ENCODE measurements around the gene MCRIP2.
A peak's percentile ranks its signal among the peaks of the same experiment; 100 is the strongest.

The MCRIP2 gene

DNA sequence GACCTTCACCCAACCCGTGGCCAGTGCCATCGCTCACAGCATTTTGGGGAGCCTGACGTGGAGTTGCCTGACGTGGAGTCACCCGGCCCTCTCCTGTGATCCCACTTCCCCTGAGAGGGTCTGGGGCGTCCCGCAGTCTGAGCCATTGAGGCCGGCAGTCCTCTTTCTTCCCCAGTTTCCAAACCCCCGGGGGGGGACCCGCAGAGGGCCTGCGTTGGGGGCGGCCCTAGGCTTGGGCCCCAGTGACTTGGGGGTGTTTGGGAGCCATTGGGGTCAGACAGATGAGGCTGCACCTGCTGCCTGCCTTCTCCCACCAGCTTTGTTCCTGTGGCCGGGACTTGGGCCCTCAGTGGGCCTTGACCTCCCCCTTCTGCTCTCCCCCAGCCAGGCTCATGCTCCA is 28.0 kb downstream of the MCRIP2 start:
- no peaks in the 10 kb centered on the region for H3K36me3 ChIP-seq (ENCODE audit: insufficient read depth, low read length)
- H3K79me2 ChIP-seq (ENCODE audit: insufficient read depth, low read length) = peaks cover 17% of the 10 kb centered on the region; the same call in 1 of the 2 replicates
- no peaks in the 10 kb centered on the region for H3F3A ChIP-seq (ENCODE audit: low read depth)
- no peaks in the 10 kb centered on the region for H3K27me3 ChIP-seq (ENCODE audit: insufficient read depth, low read length, poor library complexity, severe bottlenecking)
- no peaks in the 10 kb centered on the region for H4K20me1 ChIP-seq (ENCODE audit: insufficient read depth, low read length, poor library complexity, severe bottlenecking)
- no peak overlapping the region for H3K9ac ChIP-seq (ENCODE audit: low read depth, low read length, poor library complexity, severe bottlenecking)
- no peaks in the 10 kb centered on the region for H3K9me3 ChIP-seq (ENCODE audit: insufficient read depth, low read depth, low read length)
- H3K4me2 ChIP-seq (ENCODE audit: low read depth, low read length, poor library complexity, severe bottlenecking) = peak overlapping the region; percentile 67
- H3K4me1 ChIP-seq (ENCODE audit: insufficient read depth, low read length, poor library complexity, severe bottlenecking) = peaks cover 5% of the 10 kb centered on the region
- no peak overlapping the region for H2AFZ ChIP-seq (ENCODE audit: low read length)
- no peaks in the 10 kb centered on the region for H3K9me2 ChIP-seq (replicated peaks; ENCODE audit: low read depth, low read length)
- H3K4me3 ChIP-seq (ENCODE audit: low read length, poor library complexity, severe bottlenecking) = no peak overlapping the region
- no peak for TF ChIP-seq EZH2phosphoT487 (IDR thresholded peaks at IDR 0.05; ENCODE audit: borderline replicate concordance)
- TF ChIP-seq, protein P1, sequence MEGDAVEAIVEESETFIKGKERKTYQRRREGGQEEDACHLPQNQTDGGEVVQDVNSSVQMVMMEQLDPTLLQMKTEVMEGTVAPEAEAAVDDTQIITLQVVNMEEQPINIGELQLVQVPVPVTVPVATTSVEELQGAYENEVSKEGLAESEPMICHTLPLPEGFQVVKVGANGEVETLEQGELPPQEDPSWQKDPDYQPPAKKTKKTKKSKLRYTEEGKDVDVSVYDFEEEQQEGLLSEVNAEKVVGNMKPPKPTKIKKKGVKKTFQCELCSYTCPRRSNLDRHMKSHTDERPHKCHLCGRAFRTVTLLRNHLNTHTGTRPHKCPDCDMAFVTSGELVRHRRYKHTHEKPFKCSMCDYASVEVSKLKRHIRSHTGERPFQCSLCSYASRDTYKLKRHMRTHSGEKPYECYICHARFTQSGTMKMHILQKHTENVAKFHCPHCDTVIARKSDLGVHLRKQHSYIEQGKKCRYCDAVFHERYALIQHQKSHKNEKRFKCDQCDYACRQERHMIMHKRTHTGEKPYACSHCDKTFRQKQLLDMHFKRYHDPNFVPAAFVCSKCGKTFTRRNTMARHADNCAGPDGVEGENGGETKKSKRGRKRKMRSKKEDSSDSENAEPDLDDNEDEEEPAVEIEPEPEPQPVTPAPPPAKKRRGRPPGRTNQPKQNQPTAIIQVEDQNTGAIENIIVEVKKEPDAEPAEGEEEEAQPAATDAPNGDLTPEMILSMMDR (conservative IDR thresholded peaks at IDR 0.05; ENCODE audit: low read length) = no peak

DNA sequence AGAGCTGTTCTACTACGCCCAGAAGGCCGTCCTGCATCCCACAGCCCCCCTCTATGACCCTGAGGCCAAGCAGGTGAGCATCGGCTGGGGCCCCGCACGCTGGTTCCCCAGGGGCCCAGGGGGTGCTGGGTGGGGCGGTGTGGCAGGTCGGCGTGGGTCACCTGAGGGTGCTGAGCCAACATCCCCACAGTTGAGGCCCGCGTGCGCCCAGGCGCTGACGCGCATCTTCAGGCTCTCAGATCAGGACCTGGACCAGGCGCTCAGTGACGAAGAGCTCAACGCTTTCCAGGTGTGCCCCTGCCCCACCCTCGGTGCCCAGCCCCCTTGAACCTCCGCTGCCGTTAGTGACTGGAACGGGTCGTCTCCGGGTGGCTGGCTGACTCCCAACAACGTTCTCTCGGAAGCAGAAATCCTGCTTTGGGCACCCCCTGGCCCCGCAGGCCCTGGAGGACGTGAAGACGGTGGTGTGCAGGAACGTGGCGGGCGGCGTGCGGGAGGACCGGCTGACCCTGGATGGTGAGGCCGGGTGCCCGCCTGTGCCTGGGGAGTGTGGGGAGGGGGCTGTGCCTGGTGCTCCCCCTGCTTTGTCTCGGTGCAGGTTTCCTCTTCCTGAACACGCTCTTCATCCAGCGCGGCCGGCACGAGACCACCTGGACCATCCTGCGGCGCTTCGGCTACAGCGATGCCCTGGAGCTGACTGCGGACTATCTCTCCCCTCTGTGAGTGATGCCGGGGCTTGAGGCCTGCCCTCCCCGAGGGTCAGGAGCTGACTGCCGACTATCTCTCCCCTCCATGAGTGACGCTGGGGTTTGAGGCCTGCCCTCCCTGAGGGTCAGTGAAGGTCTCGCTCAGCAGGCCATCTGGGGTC is 29.1 kb downstream of the MCRIP2 start:
- TF ChIP-seq, protein P1 (conservative IDR thresholded peaks at IDR 0.05; ENCODE audit: low read length) = no peak
- TF ChIP-seq EZH2phosphoT487 (IDR thresholded peaks at IDR 0.05; ENCODE audit: borderline replicate concordance) = no peak
- no peak overlapping the region for H2AFZ ChIP-seq (ENCODE audit: low read length)
- no peaks in the 10 kb centered on the region for H3K9me2 ChIP-seq (replicated peaks; ENCODE audit: low read depth, low read length)
- H3K79me2 ChIP-seq (ENCODE audit: insufficient read depth, low read length) = peaks cover 17% of the 10 kb centered on the region; the same call in 1 of the 2 replicates
- H3K9ac ChIP-seq (ENCODE audit: low read depth, low read length, poor library complexity, severe bottlenecking) = no peak overlapping the region
- no peak overlapping the region for H3K4me3 ChIP-seq (ENCODE audit: low read length, poor library complexity, severe bottlenecking)
- H4K20me1 ChIP-seq (ENCODE audit: insufficient read depth, low read length, poor library complexity, severe bottlenecking) = no peaks in the 10 kb centered on the region
- H3K4me2 ChIP-seq (ENCODE audit: low read depth, low read length, poor library complexity, severe bottlenecking) = no peak overlapping the region
- H3F3A ChIP-seq (ENCODE audit: low read depth) = no peaks in the 10 kb centered on the region
- no peaks in the 10 kb centered on the region for H3K9me3 ChIP-seq (ENCODE audit: insufficient read depth, low read depth, low read length)
- H3K36me3 ChIP-seq (ENCODE audit: insufficient read depth, low read length) = no peaks in the 10 kb centered on the region
- no peaks in the 10 kb centered on the region for H3K27me3 ChIP-seq (ENCODE audit: insufficient read depth, low read length, poor library complexity, severe bottlenecking)
- peaks cover 5% of the 10 kb centered on the region for H3K4me1 ChIP-seq (ENCODE audit: insufficient read depth, low read length, poor library complexity, severe bottlenecking)

DNA sequence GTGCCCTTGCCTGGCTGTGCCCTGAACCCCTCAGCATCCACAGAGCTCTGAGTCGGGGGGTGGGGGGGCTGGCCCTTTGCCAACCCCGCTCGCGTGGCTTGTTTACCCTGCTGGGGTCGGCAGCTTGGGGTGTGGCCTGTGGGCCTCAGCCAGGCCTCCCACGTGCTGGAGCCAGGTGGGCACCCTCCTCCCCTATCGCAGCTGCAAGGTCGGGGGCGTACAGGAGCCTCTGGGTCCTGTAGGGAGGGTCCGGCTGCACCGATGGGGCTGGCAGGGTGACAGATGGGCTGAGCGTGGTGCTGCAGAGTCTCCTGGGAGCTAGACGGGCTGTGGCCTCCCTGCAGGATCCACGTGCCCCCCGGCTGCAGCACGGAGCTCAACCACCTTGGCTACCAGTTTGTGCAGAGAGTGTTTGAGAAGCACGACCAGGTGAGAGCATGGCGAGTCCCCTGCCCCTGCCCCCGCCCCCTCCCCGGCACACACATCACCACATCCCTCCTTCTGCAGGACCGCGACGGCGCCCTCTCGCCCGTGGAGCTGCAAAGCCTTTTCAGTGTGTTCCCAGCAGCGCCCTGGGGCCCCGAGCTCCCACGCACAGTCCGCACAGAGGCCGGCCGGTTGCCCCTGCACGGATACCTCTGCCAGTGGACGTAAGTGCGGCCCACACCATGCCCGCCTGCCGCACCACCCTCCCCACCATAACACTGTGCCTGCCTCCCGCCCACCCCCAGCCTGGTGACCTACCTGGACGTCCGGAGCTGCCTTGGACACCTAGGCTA is 29.9 kb downstream of the MCRIP2 start:
- Histone ChIP-seq H3K9me2 (replicated peaks; ENCODE audit: low read depth, low read length) (no peaks in the 10 kb centered on the region), H4K20me1 (ENCODE audit: insufficient read depth, low read length, poor library complexity, severe bottlenecking) (no peaks in the 10 kb centered on the region), H3K4me1 (ENCODE audit: insufficient read depth, low read length, poor library complexity, severe bottlenecking) (peaks cover 5% of the 10 kb centered on the region), H2AFZ (ENCODE audit: low read length) (no peak overlapping the region), H3K36me3 (ENCODE audit: insufficient read depth, low read length) (no peaks in the 10 kb centered on the region), H3K9me3 (ENCODE audit: insufficient read depth, low read depth, low read length) (no peaks in the 10 kb centered on the region), H3K4me3 (ENCODE audit: low read length, poor library complexity, severe bottlenecking) (no peak overlapping the region), H3K27me3 (ENCODE audit: insufficient read depth, low read length, poor library complexity, severe bottlenecking) (no peaks in the 10 kb centered on the region), H3F3A (ENCODE audit: low read depth) (no peaks in the 10 kb centered on the region), H3K79me2 (ENCODE audit: insufficient read depth, low read length) (peaks cover 17% of the 10 kb centered on the region; the same call in 1 of the 2 replicates), H3K9ac (ENCODE audit: low read depth, low read length, poor library complexity, severe bottlenecking) (no peak overlapping the region), H3K4me2 (ENCODE audit: low read depth, low read length, poor library complexity, severe bottlenecking) (no peak overlapping the region)
- TF ChIP-seq EZH2phosphoT487 (IDR thresholded peaks at IDR 0.05; ENCODE audit: borderline replicate concordance) = no peak
- TF ChIP-seq, protein P1 (conservative IDR thresholded peaks at IDR 0.05; ENCODE audit: low read length) = no peak

All from Loucy (cell line).